H9 (cell line): Measurements from ENCODE around the gene CD93. TPM values are rescaled to one million over a fixed set of nuclear protein-coding genes. Genes with fewer than 3 reads are reported as not detected.

Source experiments
- DNase-seq: peaks from one replicate; pipeline ENCODE4 v3.0.0-alpha.2; 2017
- H2AFZ ChIP-seq: one replicate; pipeline ENCODE4 v1.6.1; 2013; ENCODE audit warnings: mild to moderate bottlenecking, low read length, control low read depth, moderate library complexity
- H2AK5ac ChIP-seq: 2 replicates; pipeline ENCODE4 v1.6.1; 2013; ENCODE audit warnings: low read length, control low read depth, mixed read lengths; ENCODE audit not compliant: insufficient read length
- H2BK120ac ChIP-seq: one replicate; pipeline ENCODE4 v1.6.1; 2013; ENCODE audit warnings: low read depth, mild to moderate bottlenecking, low read length, control low read depth, inconsistent platforms; ENCODE audit not compliant: poor library complexity, severe bottlenecking
- H2BK12ac ChIP-seq: 2 replicates; pipeline ENCODE4 v1.6.1; 2013; ENCODE audit warnings: low read length, control low read depth, mixed read lengths, low read depth; ENCODE audit not compliant: insufficient read length
- H2BK15ac ChIP-seq: 2 replicates; pipeline ENCODE4 v1.6.1; 2013; ENCODE audit warnings: low read depth, low read length, control low read depth
- H2BK20ac ChIP-seq: one replicate; pipeline ENCODE4 v1.6.1; 2013; ENCODE audit warnings: low read depth, mild to moderate bottlenecking, low read length, control low read depth, inconsistent platforms; ENCODE audit not compliant: poor library complexity, severe bottlenecking
- H2BK5ac ChIP-seq: 2 replicates; pipeline ENCODE4 v1.6.1; 2013; ENCODE audit warnings: low read length, control low read depth, mixed read lengths; ENCODE audit not compliant: insufficient read length
- H3K14ac ChIP-seq: 2 replicates; pipeline ENCODE4 v1.6.1; 2013; ENCODE audit warnings: low read length, control low read depth; ENCODE audit not compliant: insufficient read depth
- H3K18ac ChIP-seq: 2 replicates; pipeline ENCODE4 v1.6.1; 2013; ENCODE audit warnings: low read depth, mild to moderate bottlenecking, mixed read lengths, low read length, control low read depth; ENCODE audit not compliant: insufficient read length
- H3K23ac ChIP-seq: 2 replicates; pipeline ENCODE4 v1.6.1; 2013; ENCODE audit warnings: low read length, control low read depth, mixed read lengths, low read depth; ENCODE audit not compliant: insufficient read length
- H3K23me2 ChIP-seq: 2 replicates; pipeline ENCODE4 v1.6.1; 2013; ENCODE audit warnings: low read depth, mild to moderate bottlenecking, mixed read lengths, low read length, control low read depth; ENCODE audit not compliant: insufficient read length, poor library complexity, severe bottlenecking
- H3K27ac ChIP-seq: 2 replicates; pipeline ENCODE4 v1.5.1; 2013; ENCODE audit warnings: low read length, control low read depth, mixed read lengths, low read depth; ENCODE audit not compliant: insufficient read length
- H3K27me3 ChIP-seq: 2 replicates; pipeline ENCODE4 v1.6.1; 2013; ENCODE audit warnings: low read length, control low read depth, inconsistent platforms; ENCODE audit not compliant: insufficient read depth
- H3K4ac ChIP-seq: 2 replicates; pipeline ENCODE4 v1.6.1; 2013; ENCODE audit warnings: low read depth, mild to moderate bottlenecking, control low read depth, inconsistent platforms, low read length, moderate library complexity
- H3K4me1 ChIP-seq: 2 replicates; pipeline ENCODE4 v1.6.1; 2013; ENCODE audit warnings: low read length, control low read depth, inconsistent platforms; ENCODE audit not compliant: insufficient read depth
- H3K4me2 ChIP-seq: 2 replicates; pipeline ENCODE4 v1.6.1; 2013; ENCODE audit warnings: low read length, control low read depth, mixed read lengths; ENCODE audit not compliant: insufficient read length, insufficient read depth
- H3K56ac ChIP-seq: 2 replicates; pipeline ENCODE4 v1.6.1; 2013; ENCODE audit warnings: low read depth, mild to moderate bottlenecking, mixed read lengths, low read length, control low read depth; ENCODE audit not compliant: insufficient read length
- H3K79me1 ChIP-seq: 2 replicates; pipeline ENCODE4 v1.6.1; 2013; ENCODE audit warnings: low read depth, mild to moderate bottlenecking, moderate library complexity, low read length, control low read depth, inconsistent platforms; ENCODE audit not compliant: insufficient read depth, poor library complexity, severe bottlenecking
- H3K79me2 ChIP-seq: 2 replicates; pipeline ENCODE4 v1.6.1; 2013; ENCODE audit warnings: low read length, control low read depth, inconsistent platforms; ENCODE audit not compliant: insufficient read depth
- H3K9ac ChIP-seq: 2 replicates; pipeline ENCODE4 v1.6.1; 2013; ENCODE audit warnings: low read length, control low read depth, mixed read lengths; ENCODE audit not compliant: insufficient read length; ENCODE audit errors: extremely low read depth
- H3K9me3 ChIP-seq: one replicate; pipeline ENCODE4 v1.6.1; 2013; ENCODE audit warnings: low read depth, low read length, inconsistent platforms; ENCODE audit not compliant: control insufficient read depth
- H3T11ph ChIP-seq: one replicate; pipeline ENCODE4 v1.6.1; 2013; ENCODE audit warnings: mild to moderate bottlenecking, low read length, control low read depth, inconsistent platforms
- H4K20me1 ChIP-seq: one replicate; pipeline ENCODE4 v1.6.1; 2013; ENCODE audit not compliant: control insufficient read depth, insufficient read length, insufficient read depth
- H4K5ac ChIP-seq: 2 replicates; pipeline ENCODE4 v1.6.1; 2013; ENCODE audit warnings: low read depth, mild to moderate bottlenecking, mixed read lengths, low read length, control low read depth; ENCODE audit not compliant: insufficient read length
- H4K8ac ChIP-seq: replicated peaks from 2 replicates; pipeline ENCODE4 v1.6.1; 2013; ENCODE audit warnings: low read length, control low read depth, mixed read lengths, low read depth; ENCODE audit not compliant: insufficient read length
- H4K91ac ChIP-seq: 2 replicates; pipeline ENCODE4 v1.6.1; 2013; ENCODE audit warnings: low read depth, mild to moderate bottlenecking, moderate library complexity, mixed read lengths, low read length, control low read depth; ENCODE audit not compliant: insufficient read length
- H3K27ac Mint-ChIP-seq, 3 experiments: 2 replicates in 2 of 3; 3 replicates in 1 of 3; pipeline ENCODE4 v1.8.0; 2020 to 2021; ENCODE audit warnings: mixed read lengths in 3 of 3, mild to moderate bottlenecking in 1 of 3, moderate library complexity in 1 of 3
- H3K27me3 Mint-ChIP-seq: 2 replicates; pipeline ENCODE4 v1.8.0; 2021; ENCODE audit warnings: low read depth, mild to moderate bottlenecking, moderate library complexity, mixed read lengths
- H3K36me3 Mint-ChIP-seq, 3 experiments: 2 replicates in 2 of 3; 3 replicates in 1 of 3; pipeline ENCODE4 v1.8.0; 2020 to 2021; ENCODE audit warnings: low read depth in 3 of 3, mixed read lengths in 3 of 3; ENCODE audit not compliant: insufficient read depth in 1 of 3
- H3K4me1 Mint-ChIP-seq, 2 experiments: 2 replicates each; pipeline ENCODE4 v1.8.0; 2020; ENCODE audit warnings: mixed read lengths in 2 of 2
- H3K4me3 Mint-ChIP-seq, 2 experiments: 2 replicates in 1 of 2; 3 replicates in 1 of 2; pipeline ENCODE4 v1.8.0; 2020 to 2021; ENCODE audit warnings: mild to moderate bottlenecking in 2 of 2, mixed read lengths in 2 of 2, moderate library complexity in 1 of 2
- H3K9me3 Mint-ChIP-seq, 2 experiments: 2 replicates in 1 of 2; 3 replicates in 1 of 2; pipeline ENCODE4 v1.8.0; 2020; ENCODE audit warnings: mild to moderate bottlenecking in 2 of 2, mixed read lengths in 2 of 2, moderate library complexity in 1 of 2
- WGBS: extraction: QIAGEN DNeasy Blood & Tissue Kit; methylation state at CpG from one replicate; pipeline ENCODE4 v1.1.7; 2013; ENCODE audit warnings: missing lambda C conversion rate, low lambda C conversion rate, mixed read lengths; ENCODE audit not compliant: insufficient read length; ENCODE audit errors: extremely low coverage; 5-methylcytosine and 5-hydroxymethylcytosine counted together
- total RNA-seq: library from RNA; stranded (reverse); gene quantifications from 2 replicates; pipeline ENCODE4 v1.2.1, GENCODE V29; 2021
- TF ChIP-seq, protein P1 (sequence below): fragments of 200-600 bp; sonication (generic); conservative IDR thresholded peaks from 3 replicates; pipeline ENCODE4 v1.8.0; 2021; ENCODE audit warnings: antibody characterized with exemption, mild to moderate bottlenecking

The CD93 gene
- total RNA-seq, 1 experiment from 2014 or later, result not detected

DNA sequence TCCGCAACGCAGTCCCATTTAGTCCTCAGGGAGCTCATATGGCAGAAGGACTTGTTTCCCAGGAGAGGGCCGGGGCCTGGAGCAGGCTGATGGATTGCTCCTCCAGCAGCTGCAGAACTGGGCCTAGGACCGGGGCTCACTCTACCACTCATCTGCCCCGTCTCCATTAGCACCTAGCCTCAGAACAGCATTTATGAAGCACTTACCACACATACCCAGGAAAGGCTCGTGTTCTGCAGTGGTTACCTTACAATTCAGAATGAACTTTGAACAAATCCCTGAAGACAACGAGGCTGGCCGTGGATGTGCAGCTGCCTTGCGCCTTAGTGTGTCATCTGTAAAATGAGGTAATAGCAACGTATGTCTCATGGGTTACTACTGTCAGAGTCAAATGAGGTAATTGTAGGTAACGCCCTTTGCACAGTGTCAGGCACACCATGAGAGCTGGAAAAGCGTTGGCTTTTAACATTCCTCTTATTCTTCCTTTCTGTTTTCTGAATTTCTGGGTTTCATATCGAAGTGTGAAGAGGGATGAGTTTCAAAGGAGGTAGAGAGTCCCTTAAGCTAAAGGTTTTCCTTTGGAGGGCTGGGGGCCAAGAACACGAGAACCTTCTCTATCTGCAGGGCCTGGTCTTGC, 46.3 kb upstream of the CD93 start:
- Histone ChIP-seq H3K79me1 (no peaks in the 10 kb centered on the region), H2BK5ac (no peak overlapping the region), H2BK15ac (no peak overlapping the region), H3K4me2 (no peak overlapping the region), H2BK12ac (no peak overlapping the region), H3K79me2 (no peaks in the 10 kb centered on the region), H3K27me3 (no peaks in the 10 kb centered on the region), H2AFZ (no peak overlapping the region), H2BK20ac (no peak overlapping the region), H3K23me2 (no peaks in the 10 kb centered on the region), H2AK5ac (no peak overlapping the region), H3K23ac (no peak overlapping the region), H3K27ac (no peak overlapping the region), H2BK120ac (no peak overlapping the region), H3T11ph (no peak overlapping the region), H3K4me1 (no peaks in the 10 kb centered on the region), H3K4ac (no peak overlapping the region), H4K5ac (no peak overlapping the region), H3K56ac (no peak overlapping the region), H3K14ac (no peak overlapping the region), H3K18ac (no peak overlapping the region), H4K20me1 (no peaks in the 10 kb centered on the region), H3K9ac (no peak overlapping the region), H3K9me3 (no peaks in the 10 kb centered on the region), H4K91ac (no peak overlapping the region), H4K8ac (no peak overlapping the region)
- TF ChIP-seq, protein P1, sequence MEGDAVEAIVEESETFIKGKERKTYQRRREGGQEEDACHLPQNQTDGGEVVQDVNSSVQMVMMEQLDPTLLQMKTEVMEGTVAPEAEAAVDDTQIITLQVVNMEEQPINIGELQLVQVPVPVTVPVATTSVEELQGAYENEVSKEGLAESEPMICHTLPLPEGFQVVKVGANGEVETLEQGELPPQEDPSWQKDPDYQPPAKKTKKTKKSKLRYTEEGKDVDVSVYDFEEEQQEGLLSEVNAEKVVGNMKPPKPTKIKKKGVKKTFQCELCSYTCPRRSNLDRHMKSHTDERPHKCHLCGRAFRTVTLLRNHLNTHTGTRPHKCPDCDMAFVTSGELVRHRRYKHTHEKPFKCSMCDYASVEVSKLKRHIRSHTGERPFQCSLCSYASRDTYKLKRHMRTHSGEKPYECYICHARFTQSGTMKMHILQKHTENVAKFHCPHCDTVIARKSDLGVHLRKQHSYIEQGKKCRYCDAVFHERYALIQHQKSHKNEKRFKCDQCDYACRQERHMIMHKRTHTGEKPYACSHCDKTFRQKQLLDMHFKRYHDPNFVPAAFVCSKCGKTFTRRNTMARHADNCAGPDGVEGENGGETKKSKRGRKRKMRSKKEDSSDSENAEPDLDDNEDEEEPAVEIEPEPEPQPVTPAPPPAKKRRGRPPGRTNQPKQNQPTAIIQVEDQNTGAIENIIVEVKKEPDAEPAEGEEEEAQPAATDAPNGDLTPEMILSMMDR, result no peak
- Mint-ChIP-seq H3K27me3 (no peaks in the 10 kb centered on the region; the same call in none of the 2 replicates), H3K27ac (no peak overlapping the region; a peak in 1 of 7 replicates), H3K9me3 (peaks cover 0 to 3% of the 10 kb centered on the region in 2 experiments; a peak in 3 of 5 replicates), H3K4me3 (no peak overlapping the region), H3K36me3 (peaks cover 0 to 2% (median 0%) of the 10 kb centered on the region in 3 experiments; a peak in 1 of 7 replicates), H3K4me1 (0 out of 4 replicates have a peak, but pooled peaks cover 0 to 2% of the 10 kb centered on the region in 2 experiments)
- no CpG with 5 or more reads among the region's 14 CpGs for WGBS
- DNase-seq, result no peak
